Ishikawa (cell line): Measurements from ENCODE around the gene HTR2A.

Source experiments
- CEBPB ChIP-seq: IDR thresholded peaks from 2 replicates; pipeline ENCODE4 v1.6.1; 2012
- EGR1 ChIP-seq: IDR thresholded peaks from 2 replicates; pipeline ENCODE4 v1.6.1; 2012
- EP300 ChIP-seq: IDR thresholded peaks from 2 replicates; pipeline ENCODE4 v1.6.1; 2012; ENCODE audit warnings: borderline replicate concordance
- MAX ChIP-seq: IDR thresholded peaks from 2 replicates; pipeline ENCODE4 v1.6.1; 2012
- YY1 ChIP-seq: IDR thresholded peaks from 2 replicates; pipeline ENCODE4 v1.6.1; 2012; ENCODE audit warnings: low read depth

- TF ChIP-seq CEBPB (no peak), MAX (no peak), YY1 (no peak), EP300 (no peak), EGR1 (no peak)
These were observed 114.2 kb downstream of the HTR2A start for GRCh38 chr13:46782691-46783090.
